ENCODE results near the gene CST11. TPM values are rescaled to one million over a fixed set of nuclear protein-coding genes. Genes with fewer than 3 reads are reported as not detected.

CST11 gene
- total and polyA plus RNA-seq, 2 donors (not counting 3 experiments of a cell fraction or from before 2014, with no cell fraction given) = not detected

Small RNA genes within 50 kb of the gene (small RNA-seq; reads per million reads assigned to genes)
- gene RF00019 (ENCODE audit: insufficient read depth, insufficient read length, low read depth, low replicate concordance) = not detected

Other genes starting within 250 kb of the CST11 start
- gene NXT1, start 102.1 kb downstream of the CST11 start, total RNA-seq = 27.1 and 28.5 TPM in 2 replicates
- 39.2 and 40.2 TPM in 2 replicates for gene NXT1, start 102.1 kb downstream of the CST11 start, polyA plus RNA-seq
- gene GZF1, start 90.7 kb downstream of the CST11 start, total RNA-seq = 10.0 and 12.5 TPM in 2 replicates
- gene GZF1, start 90.7 kb downstream of the CST11 start, polyA plus RNA-seq = 9.7 and 19.6 TPM in 2 replicates
- gene NAPB, start 31.4 kb downstream of the CST11 start, total RNA-seq = 8.1 and 10.1 TPM in 2 replicates
- 3.2 and 4.7 TPM in 2 replicates for gene NAPB, start 31.4 kb downstream of the CST11 start, polyA plus RNA-seq
- gene CSTL1, start 13.2 kb downstream of the CST11 start, total RNA-seq = not detected in 2 replicates
- gene CSTL1, start 13.2 kb downstream of the CST11 start, polyA plus RNA-seq = not detected in 2 replicates
- not detected in 2 replicates for gene CST8, start 38.2 kb upstream of the CST11 start, total RNA-seq
- not detected in 2 replicates for gene CST8, start 38.2 kb upstream of the CST11 start, polyA plus RNA-seq
- gene CST9L, start 115.6 kb upstream of the CST11 start, total RNA-seq = not detected in 2 replicates
- gene CST9L, start 115.6 kb upstream of the CST11 start, polyA plus RNA-seq = not detected in 2 replicates
- gene CST9, start 153.0 kb upstream of the CST11 start, total RNA-seq = not detected in 2 replicates
- not detected in 2 replicates for gene CST9, start 153.0 kb upstream of the CST11 start, polyA plus RNA-seq
- 251 and 260 TPM in 2 replicates for gene CST3, start 185.1 kb upstream of the CST11 start, total RNA-seq
- gene CST3, start 185.1 kb upstream of the CST11 start, polyA plus RNA-seq = 479 and 691 TPM in 2 replicates
- gene CST4, start 236.2 kb upstream of the CST11 start, total RNA-seq = not detected in 2 replicates
- gene CST4, start 236.2 kb upstream of the CST11 start, polyA plus RNA-seq = not detected in 2 replicates